ENCODE measurements around the gene TDRD12.

TDRD12 gene

GRCh38 chr19:32869369-32869965 is 149.9 kb downstream of the TDRD12 start, which contains the start of gene SLC7A9:
TSS of gene SLC7A9 (minus strand) at chr19:32869767. CDS start at chr19:32868534, 1,233 bp downstream.
- no peak for DNase-seq

- no peak for DNase-seq
Observed at GRCh38 chr19:32869966-32870573, 150.5 kb downstream of the TDRD12 start.

- peak; percentile 37 for DNase-seq
Observed at GRCh38 chr19:32870981-32871451, 151.4 kb downstream of the TDRD12 start.

- no peak for DNase-seq
Observed at GRCh38 chr19:32872391-32872790, 152.8 kb downstream of the TDRD12 start.

GRCh38 chr19:32873247-32873959 is 153.8 kb downstream of the TDRD12 start:
- DNase-seq: no peak

DNA sequence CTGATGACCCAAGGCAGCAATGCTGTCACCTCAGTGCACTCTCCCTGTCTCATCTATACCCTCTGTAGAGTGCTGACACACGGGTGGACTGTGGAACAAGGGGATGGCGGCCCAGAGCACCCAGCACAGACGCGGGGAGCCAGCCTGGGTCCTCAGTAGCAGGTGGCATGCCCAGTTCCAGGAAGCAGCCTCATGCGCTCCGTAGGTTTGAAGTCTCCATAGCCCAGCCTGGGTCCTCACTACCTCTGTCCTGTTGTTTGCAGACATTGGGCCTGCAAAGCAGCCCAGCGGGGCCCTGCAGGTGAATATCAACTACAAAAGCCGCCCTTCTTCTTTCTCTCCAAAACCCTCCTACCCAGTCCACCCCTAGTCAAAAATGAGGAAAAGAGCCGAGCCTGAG is 155.0 kb downstream of the TDRD12 start:
- no peak for DNase-seq

DNA sequence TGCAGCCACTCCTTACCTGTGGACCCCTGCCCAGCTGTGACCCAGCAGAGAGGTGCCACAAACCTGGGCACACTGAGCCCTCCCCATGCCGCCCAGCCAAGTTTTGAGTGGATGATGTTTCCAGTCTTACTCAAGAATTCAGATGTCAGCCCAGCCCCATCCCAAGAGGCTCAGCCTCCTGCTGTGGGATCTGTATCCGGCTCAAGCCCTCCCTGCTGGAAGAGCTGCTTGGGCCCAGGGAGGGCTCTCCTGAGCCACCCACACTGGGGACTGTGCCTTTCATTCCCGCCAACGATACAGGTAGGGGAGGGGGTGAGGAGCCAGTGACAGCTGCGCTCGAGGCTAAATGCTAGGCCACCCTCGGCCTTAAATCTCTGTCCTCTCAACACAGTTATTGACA is 155.9 kb downstream of the TDRD12 start:
- DNase-seq: no peak

DNA sequence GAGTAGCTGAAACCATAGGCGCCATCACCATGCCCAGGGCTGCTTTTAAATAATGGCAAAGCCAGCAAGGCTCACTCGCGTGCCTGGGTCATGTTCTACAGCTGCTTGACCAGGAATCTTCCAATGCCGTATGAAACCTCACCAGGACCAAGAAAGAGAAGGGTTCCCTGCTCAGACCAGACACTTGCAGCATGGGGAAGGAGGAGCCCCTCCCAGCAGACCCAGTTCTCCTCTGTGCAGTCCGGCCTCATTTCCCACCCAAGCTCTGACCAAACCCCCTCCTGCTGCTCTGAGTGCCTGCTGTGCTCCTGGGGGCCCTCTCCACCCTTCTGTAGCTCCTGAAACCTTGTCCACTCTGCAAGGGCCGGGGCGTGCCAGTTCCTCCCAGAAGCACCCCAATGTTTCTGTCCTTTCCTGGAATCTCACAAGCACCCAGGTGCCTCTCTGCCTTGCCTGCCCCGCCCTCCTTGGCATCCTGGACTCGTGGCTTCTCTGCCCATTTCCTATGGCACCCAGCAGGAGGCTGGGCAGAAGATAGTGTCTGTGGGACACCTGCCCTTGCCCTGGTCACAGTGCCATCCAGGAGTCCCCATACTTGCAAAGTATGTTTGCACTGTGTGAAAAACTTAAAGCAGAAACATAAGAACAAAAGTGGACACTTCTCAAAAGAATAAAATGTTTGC is 156.8 kb downstream of the TDRD12 start:
- no peak for DNase-seq

GRCh38 chr19:32876919-32877285 is 157.3 kb downstream of the TDRD12 start:
- no peak for DNase-seq
